Astrocyte of the cerebellum (primary cell): ENCODE results near the gene SLC2A5.

Experiments
- DNase-seq: peaks from one replicate; pipeline ENCODE4 v3.0.0-alpha.2; 2011; ENCODE audit warnings: low read depth
- H3K4me3 ChIP-seq: 2 replicates; pipeline ENCODE4 v1.5.1; 2011; ENCODE audit warnings: mild to moderate bottlenecking, low read depth, low read length, moderate library complexity
- in situ Hi-C: cut with HindIII; loops from 2 replicates; pipeline ENCODE4 v1.10.0; 2017; ENCODE audit warnings: low sequenced_read_pairs
- TF ChIP-seq, protein P1 (sequence below): IDR thresholded peaks from 2 replicates; pipeline ENCODE4 v1.5.1; 2012; ENCODE audit warnings: low read length, low read depth, moderate library complexity, mild to moderate bottlenecking; ENCODE audit errors: missing control alignments

SLC2A5 gene, protein sequence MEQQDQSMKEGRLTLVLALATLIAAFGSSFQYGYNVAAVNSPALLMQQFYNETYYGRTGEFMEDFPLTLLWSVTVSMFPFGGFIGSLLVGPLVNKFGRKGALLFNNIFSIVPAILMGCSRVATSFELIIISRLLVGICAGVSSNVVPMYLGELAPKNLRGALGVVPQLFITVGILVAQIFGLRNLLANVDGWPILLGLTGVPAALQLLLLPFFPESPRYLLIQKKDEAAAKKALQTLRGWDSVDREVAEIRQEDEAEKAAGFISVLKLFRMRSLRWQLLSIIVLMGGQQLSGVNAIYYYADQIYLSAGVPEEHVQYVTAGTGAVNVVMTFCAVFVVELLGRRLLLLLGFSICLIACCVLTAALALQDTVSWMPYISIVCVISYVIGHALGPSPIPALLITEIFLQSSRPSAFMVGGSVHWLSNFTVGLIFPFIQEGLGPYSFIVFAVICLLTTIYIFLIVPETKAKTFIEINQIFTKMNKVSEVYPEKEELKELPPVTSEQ

DNA sequence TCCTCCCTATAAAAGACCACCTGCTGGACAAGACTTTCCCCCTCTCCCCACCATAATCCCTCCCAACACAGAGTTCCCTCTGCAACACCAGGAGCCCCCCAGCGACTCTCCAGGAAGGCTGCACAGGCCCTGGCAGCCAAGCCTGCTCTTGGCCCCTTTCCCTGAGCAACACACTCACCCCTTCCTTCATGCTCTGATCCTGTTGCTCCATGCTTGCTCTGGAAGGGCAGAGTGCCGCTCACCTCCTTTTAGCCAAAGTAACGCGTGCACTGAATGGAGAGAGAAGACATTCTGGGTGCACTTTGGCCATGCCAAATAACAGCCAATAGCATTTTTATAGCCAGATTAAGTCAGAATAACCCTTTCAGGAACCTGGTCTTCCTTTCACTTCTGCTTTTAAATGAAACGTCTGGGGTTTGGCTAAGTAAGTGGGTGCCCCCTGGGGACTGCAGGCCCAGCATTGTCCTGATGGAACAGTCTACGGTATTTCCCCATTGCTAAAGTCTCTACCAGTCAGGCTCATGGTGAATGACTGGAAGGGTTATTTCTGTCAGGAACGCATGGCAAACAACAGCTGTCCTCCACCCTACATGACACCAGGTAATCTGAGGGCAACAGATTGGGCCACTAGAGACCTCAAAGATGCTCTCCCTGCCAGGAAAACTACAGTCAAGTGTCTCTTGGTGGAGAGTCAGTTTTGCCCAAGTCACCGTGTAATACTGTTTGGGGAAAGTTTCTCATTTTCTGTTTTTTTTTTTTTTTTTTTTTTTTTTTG is at the start of gene SLC2A5:
SLC2A5 (minus strand) TSS at position 310 of the 775 bp plus-strand sequence; CDS start at position 211, 99 bp downstream.
- TF ChIP-seq, protein P1, sequence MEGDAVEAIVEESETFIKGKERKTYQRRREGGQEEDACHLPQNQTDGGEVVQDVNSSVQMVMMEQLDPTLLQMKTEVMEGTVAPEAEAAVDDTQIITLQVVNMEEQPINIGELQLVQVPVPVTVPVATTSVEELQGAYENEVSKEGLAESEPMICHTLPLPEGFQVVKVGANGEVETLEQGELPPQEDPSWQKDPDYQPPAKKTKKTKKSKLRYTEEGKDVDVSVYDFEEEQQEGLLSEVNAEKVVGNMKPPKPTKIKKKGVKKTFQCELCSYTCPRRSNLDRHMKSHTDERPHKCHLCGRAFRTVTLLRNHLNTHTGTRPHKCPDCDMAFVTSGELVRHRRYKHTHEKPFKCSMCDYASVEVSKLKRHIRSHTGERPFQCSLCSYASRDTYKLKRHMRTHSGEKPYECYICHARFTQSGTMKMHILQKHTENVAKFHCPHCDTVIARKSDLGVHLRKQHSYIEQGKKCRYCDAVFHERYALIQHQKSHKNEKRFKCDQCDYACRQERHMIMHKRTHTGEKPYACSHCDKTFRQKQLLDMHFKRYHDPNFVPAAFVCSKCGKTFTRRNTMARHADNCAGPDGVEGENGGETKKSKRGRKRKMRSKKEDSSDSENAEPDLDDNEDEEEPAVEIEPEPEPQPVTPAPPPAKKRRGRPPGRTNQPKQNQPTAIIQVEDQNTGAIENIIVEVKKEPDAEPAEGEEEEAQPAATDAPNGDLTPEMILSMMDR, result no peak
- no peak within 1 kb of the TSS for H3K4me3 ChIP-seq
- in situ Hi-C loops, result no loop called here

DNA sequence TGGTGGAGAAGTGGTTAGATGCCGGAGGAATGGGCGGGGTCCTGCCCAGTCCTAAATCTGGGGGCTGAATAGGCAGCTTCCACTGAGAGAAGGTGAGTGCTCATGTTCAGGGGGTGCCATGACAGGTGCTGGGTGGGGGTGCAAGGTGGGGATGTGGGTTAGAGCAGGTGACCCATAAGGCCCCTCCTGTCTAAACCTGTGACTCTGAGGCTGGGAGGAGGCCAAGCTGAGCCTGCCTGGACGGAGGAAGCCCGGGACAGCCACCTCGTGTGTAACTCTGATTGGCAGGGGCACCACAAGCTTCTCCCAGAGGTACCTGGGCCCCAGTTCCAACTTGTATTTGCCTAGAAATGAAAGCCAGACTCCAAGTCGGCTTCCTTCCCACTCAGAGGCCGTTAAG is 48.8 kb upstream of the SLC2A5 start:
- no peak overlapping the region for H3K4me3 ChIP-seq
- no peak for DNase-seq
- TF ChIP-seq, protein P1, result no peak
- in situ Hi-C loops, result no loop called here

More for the DNA sequence above, at the start of gene SLC2A5:
- no peak for DNase-seq

DNA sequence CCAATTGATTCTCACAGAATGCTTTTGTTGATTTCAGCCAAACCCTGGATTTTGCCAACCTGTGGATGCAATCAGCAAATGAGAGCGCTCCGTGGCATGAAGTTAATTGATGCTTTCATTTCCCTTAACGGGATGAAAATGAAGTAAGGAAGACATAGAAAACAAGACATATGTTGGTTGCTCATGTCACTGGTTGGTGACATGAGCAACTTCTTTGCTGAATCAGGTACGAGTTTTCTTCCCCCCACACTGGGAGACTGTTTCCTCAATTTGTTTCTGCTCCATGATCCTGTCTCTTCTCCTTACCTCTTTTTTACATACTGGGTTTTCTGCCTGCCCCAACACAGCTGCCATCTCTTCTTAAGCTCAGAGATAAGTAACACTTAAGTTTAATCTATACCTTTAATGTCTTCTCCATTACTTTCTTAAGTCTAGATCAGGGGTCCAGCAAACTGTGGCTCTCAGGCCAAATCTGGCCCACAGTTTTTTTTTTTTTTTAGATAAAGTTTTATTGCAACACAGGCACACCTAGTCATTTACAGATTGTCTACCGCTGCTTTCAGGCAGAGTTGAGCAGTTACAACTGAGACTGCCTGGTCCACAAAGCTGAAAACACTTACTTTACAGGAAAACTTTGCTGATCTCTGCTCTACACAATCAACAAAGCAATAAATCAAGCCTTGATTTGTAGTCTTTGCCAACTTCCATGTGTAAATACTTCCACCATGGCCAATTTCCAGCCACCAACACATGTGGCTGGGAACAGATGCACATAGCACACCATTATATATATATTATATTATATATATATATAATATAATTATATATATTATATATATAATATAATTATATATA is 46.1 kb upstream of the SLC2A5 start:
- no peak for DNase-seq
- TF ChIP-seq, protein P1, result no peak
- in situ Hi-C loops, result no loop called here
- no peak overlapping the region for H3K4me3 ChIP-seq

DNA sequence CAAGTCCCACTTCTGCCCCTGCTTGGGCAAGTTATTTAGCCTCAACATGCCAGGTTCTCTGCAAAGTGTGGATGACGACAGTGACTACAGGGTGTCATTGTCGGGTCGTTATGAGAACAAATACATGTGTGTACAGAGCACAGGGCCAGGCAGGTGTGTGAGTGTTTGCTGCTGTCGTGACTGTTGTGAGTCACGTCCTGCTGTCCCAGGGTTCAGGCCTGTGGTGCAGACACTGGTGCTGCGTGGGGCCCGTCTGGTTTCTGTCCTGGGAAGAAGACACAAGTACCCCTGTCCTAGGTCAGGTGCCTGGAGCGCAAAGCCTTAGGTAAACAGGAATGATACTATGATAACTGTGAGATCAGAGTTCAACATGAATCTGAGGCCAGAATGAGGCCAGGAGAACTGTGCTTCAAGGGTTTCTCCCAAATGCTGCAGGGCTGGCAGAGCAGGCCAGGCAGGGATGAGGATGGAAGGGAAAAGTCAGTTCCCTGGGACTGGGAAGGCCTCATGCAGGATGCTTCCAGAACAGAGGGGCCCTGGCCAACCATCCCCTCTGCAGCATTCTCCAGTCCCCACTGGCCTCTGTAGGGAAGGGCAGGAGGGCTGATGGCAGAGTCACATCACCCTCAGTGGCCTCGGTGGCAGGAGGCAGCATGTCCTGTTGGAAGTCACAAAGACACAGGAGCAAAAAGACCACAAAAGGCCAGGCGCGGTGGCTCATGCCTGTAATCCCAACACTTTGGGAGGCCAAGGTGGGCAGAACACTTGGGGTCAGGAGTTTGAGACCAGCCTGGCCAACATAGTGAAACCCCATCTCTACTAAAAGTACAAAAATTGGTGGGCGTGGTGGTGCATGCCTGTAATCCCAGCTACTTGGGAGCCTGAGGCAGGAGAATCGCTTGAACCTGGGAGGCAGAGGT is 43.8 kb upstream of the SLC2A5 start:
- in situ Hi-C loops, result no loop called here
- TF ChIP-seq, protein P1, result no peak
- no peak overlapping the region for H3K4me3 ChIP-seq
- DNase-seq, result no peak

DNA sequence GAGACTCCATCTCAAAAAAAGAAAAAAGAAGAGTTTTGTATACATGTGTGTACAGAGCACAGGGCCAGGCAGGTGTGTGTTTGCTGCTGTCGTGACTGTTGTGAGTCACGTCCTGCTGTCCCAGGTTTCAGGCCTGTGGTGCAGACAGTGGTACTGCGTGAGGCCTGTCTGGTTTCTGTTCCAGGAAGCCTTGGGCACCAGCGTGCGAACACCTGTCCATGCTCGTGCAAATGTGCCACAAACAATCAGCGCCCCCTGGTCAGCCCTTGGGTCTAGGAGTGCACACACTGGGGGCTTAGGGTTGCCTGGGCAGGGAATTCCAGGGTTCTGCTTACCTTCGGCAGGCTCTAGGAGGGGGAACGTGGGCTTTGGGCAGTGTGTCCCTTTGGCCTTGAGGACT is 42.5 kb upstream of the SLC2A5 start:
- DNase-seq, result no peak
- no peak overlapping the region for H3K4me3 ChIP-seq
- TF ChIP-seq, protein P1, result no peak
- in situ Hi-C loops, result no loop called here
